GM12878 (cell line): ENCODE data around the gene LMTK3.

ENCODE experiments used
- CEBPB ChIP-seq, 2 experiments: fragments of 150-350 bp in 1 of 2; IDR thresholded peaks; 2 replicates each; pipeline ENCODE4 v1.6.1; 2012 to 2014; ENCODE audit warnings: low read depth in 2 of 2, low read length in 2 of 2, borderline replicate concordance in 1 of 2, inconsistent platforms in 1 of 2
- ESRRA ChIP-seq: IDR thresholded peaks from 2 replicates; pipeline ENCODE4 v1.6.1; 2012; ENCODE audit warnings: mild to moderate bottlenecking, low read length, improper control_type of control experiment
- GABPA ChIP-seq: IDR thresholded peaks from 2 replicates; pipeline ENCODE4 v1.6.1; 2014; ENCODE audit warnings: antibody characterized with exemption, low read depth, mild to moderate bottlenecking, inconsistent platforms
- NFIC ChIP-seq: IDR thresholded peaks from 2 replicates; pipeline ENCODE4 v1.6.1; 2012; ENCODE audit warnings: low read depth, mild to moderate bottlenecking, inconsistent platforms, low read length, moderate library complexity
- POLR2A ChIP-seq: IDR thresholded peaks from 2 replicates; pipeline ENCODE4 v1.6.1; 2011; ENCODE audit warnings: low read depth, mild to moderate bottlenecking, low read length
- POLR2AphosphoS5 ChIP-seq: IDR thresholded peaks from 2 replicates; pipeline ENCODE4 v1.6.1; 2011; ENCODE audit warnings: mild to moderate bottlenecking, low read length, inconsistent platforms
- TF ChIP-seq, protein P1 (sequence below): IDR thresholded peaks from 2 replicates; pipeline ENCODE4 v1.6.1; 2011; ENCODE audit warnings: low read depth, mild to moderate bottlenecking, low read length, moderate library complexity, borderline replicate concordance; ENCODE audit errors: extremely low read depth
- TF ChIP-seq, protein P2 (sequence below), 3 experiments: IDR thresholded peaks in 2 of 3; conservative IDR thresholded peaks in 1 of 3; 2 replicates each; pipeline ENCODE4 v1.5.1; 2011; ENCODE audit warnings: low read depth in 3 of 3, low read length in 3 of 3, mild to moderate bottlenecking in 3 of 3, control low read depth in 2 of 3, moderate library complexity in 2 of 3, inconsistent platforms in 1 of 3, mixed read lengths in 1 of 3; ENCODE audit not compliant: control insufficient read depth in 2 of 3, insufficient read depth in 1 of 3; ENCODE audit errors: extremely low read depth in 1 of 3
- TF ChIP-seq, protein P3 (sequence below): fragments of 450-650 bp; IDR thresholded peaks from 2 replicates; pipeline ENCODE4 v1.6.1; 2018; ENCODE audit warnings: mild to moderate bottlenecking, low read depth, moderate library complexity; ENCODE audit not compliant: partially characterized antibody
- TF ChIP-seq, protein P4 (sequence below): fragments of 450-650 bp; IDR thresholded peaks from 2 replicates; pipeline ENCODE4 v1.6.1; 2018; ENCODE audit warnings: borderline replicate concordance, mild to moderate bottlenecking; ENCODE audit not compliant: partially characterized antibody
- TF ChIP-seq, protein P5 (sequence below): IDR thresholded peaks from 2 replicates; pipeline ENCODE4 v1.6.1; 2012; ENCODE audit warnings: mild to moderate bottlenecking, low read depth, low read length
- TF ChIP-seq, protein P6 (sequence below): IDR thresholded peaks from 2 replicates; pipeline ENCODE4 v1.6.1; 2011; ENCODE audit warnings: low read depth, low read length, improper control_type of control experiment, borderline replicate concordance

DNA sequence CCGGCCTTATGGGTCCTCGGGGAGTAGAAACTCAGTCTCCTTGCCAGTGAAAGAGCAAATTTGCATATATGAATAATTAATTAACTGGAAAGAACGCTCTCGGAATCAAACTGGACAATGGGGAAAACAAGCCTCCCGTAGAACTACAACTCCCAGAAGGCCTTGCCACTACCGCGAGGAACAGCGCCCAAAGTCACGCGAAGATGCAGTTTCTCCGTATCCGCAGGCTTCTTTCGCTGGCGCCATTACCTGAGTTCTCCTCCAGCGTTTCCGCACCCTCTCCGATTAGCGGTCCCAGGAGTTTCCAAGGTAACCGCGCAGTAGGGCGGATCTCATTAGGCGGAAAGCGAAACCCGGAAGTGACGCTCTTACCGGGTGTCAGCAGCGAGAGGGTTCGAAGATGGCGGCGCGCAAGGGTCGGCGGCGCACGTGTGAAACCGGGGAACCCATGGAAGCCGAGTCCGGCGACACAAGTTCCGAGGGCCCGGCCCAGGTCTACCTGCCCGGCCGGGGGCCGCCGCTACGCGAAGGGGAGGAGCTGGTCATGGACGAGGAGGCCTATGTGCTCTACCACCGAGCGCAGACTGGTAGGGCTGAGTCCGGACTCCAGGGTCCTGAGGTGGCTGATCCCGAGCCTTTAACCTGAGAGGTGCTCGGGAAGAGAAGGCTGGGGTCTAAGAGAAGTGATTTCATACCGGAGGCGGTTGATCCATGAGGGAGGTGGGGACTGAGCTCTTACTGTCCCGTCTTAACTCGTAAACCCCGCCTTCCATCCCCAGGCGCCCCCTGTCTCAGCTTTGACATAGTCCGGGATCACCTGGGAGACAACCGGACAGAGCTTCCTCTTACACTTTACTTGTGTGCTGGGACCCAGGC lies 65.8 kb downstream of the LMTK3 start, which contains the start of gene GRWD1:
- no peak; the same call in 1 of the 2 replicates for TF ChIP-seq NFIC
- no peak for TF ChIP-seq ESRRA
- TF ChIP-seq, protein P1, sequence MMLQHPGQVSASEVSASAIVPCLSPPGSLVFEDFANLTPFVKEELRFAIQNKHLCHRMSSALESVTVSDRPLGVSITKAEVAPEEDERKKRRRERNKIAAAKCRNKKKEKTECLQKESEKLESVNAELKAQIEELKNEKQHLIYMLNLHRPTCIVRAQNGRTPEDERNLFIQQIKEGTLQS: no peak
- TF ChIP-seq CEBPB (IDR thresholded peaks at IDR 0.05; ENCODE audit: borderline replicate concordance in 1 of 2, low read depth in 2 of 2, low read length in 2 of 2): no peak
- TF ChIP-seq, protein P2, sequence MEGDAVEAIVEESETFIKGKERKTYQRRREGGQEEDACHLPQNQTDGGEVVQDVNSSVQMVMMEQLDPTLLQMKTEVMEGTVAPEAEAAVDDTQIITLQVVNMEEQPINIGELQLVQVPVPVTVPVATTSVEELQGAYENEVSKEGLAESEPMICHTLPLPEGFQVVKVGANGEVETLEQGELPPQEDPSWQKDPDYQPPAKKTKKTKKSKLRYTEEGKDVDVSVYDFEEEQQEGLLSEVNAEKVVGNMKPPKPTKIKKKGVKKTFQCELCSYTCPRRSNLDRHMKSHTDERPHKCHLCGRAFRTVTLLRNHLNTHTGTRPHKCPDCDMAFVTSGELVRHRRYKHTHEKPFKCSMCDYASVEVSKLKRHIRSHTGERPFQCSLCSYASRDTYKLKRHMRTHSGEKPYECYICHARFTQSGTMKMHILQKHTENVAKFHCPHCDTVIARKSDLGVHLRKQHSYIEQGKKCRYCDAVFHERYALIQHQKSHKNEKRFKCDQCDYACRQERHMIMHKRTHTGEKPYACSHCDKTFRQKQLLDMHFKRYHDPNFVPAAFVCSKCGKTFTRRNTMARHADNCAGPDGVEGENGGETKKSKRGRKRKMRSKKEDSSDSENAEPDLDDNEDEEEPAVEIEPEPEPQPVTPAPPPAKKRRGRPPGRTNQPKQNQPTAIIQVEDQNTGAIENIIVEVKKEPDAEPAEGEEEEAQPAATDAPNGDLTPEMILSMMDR (IDR thresholded peaks at IDR 0.05 in 2 of 3, conservative IDR thresholded peaks at IDR 0.05 in 1 of 3; ENCODE audit: control insufficient read depth in 2 of 3, extremely low read depth in 1 of 3, insufficient read depth in 1 of 3, low read depth in 3 of 3, low read length in 3 of 3): 0 out of 6 replicates have a peak, but pooled peaks of 1 of the 3 experiments have one; percentile 1
- TF ChIP-seq, protein P3, sequence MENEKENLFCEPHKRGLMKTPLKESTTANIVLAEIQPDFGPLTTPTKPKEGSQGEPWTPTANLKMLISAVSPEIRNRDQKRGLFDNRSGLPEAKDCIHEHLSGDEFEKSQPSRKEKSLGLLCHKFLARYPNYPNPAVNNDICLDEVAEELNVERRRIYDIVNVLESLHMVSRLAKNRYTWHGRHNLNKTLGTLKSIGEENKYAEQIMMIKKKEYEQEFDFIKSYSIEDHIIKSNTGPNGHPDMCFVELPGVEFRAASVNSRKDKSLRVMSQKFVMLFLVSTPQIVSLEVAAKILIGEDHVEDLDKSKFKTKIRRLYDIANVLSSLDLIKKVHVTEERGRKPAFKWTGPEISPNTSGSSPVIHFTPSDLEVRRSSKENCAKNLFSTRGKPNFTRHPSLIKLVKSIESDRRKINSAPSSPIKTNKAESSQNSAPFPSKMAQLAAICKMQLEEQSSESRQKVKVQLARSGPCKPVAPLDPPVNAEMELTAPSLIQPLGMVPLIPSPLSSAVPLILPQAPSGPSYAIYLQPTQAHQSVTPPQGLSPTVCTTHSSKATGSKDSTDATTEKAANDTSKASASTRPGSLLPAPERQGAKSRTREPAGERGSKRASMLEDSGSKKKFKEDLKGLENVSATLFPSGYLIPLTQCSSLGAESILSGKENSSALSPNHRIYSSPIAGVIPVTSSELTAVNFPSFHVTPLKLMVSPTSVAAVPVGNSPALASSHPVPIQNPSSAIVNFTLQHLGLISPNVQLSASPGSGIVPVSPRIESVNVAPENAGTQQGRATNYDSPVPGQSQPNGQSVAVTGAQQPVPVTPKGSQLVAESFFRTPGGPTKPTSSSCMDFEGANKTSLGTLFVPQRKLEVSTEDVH: no peak
- peak; percentile 93 for TF ChIP-seq POLR2A
- peak; percentile 84 for TF ChIP-seq POLR2AphosphoS5
- TF ChIP-seq, protein P4, sequence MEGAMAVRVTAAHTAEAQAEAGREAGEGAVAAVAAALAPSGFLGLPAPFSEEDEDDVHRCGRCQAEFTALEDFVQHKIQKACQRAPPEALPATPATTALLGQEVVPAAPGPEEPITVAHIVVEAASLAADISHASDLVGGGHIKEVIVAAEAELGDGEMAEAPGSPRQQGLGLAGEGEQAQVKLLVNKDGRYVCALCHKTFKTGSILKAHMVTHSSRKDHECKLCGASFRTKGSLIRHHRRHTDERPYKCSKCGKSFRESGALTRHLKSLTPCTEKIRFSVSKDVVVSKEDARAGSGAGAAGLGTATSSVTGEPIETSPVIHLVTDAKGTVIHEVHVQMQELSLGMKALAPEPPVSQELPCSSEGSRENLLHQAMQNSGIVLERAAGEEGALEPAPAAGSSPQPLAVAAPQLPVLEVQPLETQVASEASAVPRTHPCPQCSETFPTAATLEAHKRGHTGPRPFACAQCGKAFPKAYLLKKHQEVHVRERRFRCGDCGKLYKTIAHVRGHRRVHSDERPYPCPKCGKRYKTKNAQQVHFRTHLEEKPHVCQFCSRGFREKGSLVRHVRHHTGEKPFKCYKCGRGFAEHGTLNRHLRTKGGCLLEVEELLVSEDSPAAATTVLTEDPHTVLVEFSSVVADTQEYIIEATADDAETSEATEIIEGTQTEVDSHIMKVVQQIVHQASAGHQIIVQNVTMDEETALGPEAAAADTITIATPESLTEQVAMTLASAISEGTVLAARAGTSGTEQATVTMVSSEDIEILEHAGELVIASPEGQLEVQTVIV: peak; percentile 85
- peak; percentile 90 for TF ChIP-seq GABPA
- TF ChIP-seq, protein P5, sequence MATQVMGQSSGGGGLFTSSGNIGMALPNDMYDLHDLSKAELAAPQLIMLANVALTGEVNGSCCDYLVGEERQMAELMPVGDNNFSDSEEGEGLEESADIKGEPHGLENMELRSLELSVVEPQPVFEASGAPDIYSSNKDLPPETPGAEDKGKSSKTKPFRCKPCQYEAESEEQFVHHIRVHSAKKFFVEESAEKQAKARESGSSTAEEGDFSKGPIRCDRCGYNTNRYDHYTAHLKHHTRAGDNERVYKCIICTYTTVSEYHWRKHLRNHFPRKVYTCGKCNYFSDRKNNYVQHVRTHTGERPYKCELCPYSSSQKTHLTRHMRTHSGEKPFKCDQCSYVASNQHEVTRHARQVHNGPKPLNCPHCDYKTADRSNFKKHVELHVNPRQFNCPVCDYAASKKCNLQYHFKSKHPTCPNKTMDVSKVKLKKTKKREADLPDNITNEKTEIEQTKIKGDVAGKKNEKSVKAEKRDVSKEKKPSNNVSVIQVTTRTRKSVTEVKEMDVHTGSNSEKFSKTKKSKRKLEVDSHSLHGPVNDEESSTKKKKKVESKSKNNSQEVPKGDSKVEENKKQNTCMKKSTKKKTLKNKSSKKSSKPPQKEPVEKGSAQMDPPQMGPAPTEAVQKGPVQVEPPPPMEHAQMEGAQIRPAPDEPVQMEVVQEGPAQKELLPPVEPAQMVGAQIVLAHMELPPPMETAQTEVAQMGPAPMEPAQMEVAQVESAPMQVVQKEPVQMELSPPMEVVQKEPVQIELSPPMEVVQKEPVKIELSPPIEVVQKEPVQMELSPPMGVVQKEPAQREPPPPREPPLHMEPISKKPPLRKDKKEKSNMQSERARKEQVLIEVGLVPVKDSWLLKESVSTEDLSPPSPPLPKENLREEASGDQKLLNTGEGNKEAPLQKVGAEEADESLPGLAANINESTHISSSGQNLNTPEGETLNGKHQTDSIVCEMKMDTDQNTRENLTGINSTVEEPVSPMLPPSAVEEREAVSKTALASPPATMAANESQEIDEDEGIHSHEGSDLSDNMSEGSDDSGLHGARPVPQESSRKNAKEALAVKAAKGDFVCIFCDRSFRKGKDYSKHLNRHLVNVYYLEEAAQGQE: no peak
- TF ChIP-seq, protein P6, sequence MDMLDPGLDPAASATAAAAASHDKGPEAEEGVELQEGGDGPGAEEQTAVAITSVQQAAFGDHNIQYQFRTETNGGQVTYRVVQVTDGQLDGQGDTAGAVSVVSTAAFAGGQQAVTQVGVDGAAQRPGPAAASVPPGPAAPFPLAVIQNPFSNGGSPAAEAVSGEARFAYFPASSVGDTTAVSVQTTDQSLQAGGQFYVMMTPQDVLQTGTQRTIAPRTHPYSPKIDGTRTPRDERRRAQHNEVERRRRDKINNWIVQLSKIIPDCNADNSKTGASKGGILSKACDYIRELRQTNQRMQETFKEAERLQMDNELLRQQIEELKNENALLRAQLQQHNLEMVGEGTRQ: no peak
